Measurements from ENCODE around the gene ISYNA1.
A peak's percentile ranks its signal among the peaks of the same experiment; 100 is the strongest.
"Not testable (repeated sequence)": the region's sequence is repeated elsewhere in the genome, so short reads cannot be mapped to it uniquely, and the experiment has no call there.

The ISYNA1 gene

DNA sequence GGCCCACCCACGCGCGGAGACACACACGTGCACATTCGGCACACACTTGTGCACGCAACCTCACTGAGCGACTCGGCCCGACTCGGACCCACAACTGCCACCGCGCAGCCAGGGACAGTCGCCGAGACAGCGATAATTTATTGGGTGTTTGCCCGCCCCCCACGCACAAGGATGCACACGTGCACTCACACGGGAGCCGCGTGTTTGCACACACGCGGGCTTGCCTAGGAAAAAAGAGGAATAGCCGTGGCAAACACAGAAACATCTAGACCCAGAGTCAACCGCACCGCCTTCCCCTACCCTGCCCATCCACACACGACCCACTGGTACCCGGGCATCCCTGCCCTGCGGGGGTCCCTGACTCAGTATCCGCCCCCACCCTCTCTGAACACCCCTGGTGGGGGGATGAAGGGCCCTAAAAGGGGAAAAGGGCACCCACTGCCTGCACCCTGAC is 19.9 kb downstream of the ISYNA1 start:
- DNase-seq: no peak

DNA sequence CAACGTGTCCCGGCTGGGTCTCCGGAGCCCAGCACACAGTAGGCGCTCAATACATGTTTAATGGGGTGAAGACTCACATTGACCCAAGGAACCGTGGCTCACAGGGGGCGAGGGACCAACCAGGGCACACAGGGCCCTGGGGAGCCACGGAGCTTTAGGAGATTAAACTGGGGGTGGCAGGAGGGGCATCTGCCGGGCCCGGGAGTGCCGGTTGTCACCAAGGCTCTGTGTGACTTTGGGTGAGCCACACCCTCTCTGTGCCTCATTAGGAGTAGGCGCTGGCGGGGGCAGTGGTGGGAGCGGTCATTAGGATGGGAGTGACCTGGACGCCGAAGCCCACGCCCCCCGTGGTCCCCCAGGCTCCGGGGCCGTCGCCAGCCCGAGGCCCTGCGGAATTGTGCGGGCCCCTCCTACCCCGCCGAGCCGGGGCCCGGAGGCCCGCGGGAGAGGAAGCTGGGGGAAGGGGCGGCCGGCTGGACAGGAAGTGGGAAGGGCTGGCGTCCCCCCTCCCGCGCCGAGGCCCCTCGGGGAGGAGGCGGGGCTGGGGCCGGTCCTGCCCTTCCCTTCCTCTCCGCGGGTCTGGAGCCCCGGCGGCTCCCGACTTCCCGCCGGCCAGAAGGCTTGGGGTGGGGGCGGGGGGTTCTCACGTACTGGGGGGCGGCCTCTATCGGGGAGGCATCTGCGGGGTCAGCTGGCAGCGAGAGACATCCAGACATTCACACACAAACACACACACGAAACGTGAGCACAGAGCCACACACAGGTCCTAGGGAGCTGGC is 20.5 kb downstream of the ISYNA1 start:
- DNase-seq: no peak

DNA sequence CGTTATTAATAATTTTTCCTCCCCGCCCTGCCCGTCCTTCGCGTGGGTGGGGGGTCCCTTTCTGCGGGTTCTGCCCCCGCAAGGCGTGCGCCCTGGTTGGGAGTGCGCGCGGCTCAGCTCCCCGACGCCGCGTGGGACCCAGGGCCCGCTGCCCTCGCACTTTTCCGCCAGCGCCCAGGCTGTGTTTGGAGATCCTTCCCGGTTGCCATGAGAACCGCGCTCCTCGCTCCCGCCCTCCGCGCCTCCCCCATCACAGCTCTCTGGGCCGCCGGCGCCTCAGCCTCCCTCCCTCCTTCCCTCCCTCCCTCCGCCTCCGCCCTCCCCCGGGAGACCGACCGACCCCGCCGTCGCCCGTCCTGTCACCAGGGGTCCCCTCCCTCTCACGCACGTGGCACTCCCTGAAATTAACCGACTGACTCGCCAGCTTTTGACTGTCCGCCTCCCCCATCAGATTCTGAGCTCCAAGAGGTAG is 21.1 kb downstream of the ISYNA1 start:
- DNase-seq: peak; percentile 43

DNA sequence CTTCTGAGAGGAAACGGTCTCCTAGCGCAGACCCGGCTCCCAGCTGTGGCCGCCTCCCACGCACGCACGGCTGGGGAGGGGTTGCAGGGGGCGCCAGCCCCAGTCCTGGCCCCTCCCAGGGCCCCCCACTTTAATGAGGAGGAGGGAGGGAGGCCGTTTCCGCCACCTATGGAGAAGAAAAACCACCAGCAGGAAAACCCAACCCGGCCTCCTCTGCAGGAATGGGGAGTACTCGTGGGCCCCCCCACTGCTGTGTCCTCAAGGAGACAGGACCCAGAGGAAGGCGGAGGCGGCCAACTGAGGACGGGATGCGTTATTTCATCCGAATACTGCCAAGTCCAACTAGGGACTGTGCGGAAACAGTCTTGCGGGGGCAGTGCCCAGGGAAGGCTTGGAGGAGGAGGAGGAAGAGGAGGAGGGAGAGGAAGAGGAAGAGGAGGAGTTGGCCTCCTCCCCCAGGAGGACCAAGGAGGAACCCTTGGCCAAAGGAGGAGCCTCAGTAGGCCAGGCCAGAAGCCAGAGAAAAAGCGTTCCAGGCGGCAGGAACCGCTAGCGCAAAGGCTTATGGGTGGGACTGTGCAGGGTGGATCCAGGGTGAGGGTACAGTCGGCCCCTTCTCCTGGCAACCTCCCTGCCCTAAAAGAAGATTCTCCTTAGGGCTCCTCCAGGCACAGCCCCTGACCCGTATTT is 22.6 kb downstream of the ISYNA1 start:
- no peak for DNase-seq

DNA sequence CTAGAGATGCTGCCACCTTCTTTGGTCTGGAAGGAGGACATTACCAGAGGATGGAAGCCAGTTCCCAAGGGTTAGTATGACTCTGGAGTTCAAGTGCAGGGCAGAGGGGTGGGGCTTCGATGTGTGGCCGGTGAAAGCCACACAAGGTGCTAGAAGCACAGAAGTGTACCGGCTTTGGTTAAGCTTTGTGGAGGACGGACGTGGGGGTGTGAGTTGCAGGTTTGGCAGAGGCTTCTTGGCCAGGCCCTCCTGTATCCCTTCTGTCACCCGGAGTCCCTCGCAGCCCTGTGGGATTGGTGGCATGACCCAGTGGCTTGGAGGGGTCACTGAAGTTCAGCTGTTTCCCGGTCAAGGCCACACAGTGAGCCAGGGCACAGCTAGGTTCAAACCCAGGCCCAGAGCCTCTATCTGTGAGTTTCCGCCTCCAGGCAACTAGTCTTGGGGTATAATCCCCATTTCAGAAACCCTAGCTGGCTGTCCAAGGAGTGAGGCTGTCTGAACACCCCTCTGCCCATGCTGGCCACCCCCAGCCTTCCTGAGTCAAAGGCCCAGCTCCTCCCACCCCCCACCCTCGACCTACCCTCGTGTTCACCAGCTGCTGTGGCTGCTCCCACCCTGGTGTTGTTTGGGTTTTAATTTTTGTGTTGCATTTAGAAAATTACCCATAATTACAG is 23.3 kb downstream of the ISYNA1 start:
- DNase-seq: no peak

DNA sequence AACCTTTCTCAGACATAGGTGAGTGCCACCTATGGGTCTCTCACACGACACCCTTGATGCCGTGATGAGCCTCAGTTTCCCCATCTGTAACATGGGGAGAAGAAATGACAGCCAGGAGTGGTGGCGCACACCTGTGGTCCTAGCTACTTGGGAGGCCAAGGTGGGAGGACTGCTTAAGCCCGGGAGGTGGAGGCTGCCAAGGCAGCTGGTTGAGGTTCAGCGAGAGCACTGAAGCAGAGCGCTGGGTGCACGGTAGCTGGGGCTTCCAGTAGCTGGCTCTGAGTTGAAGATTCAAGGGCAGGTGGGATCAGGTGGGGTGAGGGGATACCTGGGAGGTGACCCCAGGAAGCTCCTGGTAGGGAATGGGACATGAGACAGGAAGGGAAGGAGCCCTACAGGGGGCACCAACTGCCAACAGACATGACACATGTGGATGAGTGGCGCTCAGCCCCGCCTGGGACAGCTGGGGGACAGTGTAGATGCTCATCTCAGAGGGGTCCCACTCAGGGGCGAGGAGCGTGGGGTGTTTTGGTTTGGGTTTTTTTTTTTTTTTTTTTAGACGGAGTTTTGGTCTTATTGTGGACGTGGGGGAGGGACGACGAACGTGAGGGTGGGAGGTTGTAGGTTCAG is 25.2 kb downstream of the ISYNA1 start:
- no peak for DNase-seq

DNA sequence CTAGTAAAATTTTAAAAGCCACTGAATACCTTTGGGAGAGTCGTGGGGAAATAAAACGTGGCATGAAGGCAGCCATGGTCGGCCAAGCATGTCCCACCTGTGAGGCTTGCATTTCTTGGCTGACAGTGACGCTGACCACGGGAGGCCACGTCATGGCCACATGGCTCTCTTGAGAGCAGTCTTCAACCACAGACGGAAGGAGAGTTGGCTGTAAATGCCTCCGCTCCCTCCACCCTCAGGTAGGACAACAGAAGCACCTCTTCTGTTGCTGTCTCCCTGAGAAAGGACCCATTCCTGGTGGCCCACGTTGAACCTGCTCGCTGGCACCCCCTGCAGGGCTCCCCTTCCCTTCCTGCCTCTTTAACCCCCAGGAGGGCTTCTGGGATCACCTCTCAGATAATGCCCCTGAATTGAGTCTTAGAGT is 29.9 kb downstream of the ISYNA1 start:
- DNase-seq: no peak

DNA sequence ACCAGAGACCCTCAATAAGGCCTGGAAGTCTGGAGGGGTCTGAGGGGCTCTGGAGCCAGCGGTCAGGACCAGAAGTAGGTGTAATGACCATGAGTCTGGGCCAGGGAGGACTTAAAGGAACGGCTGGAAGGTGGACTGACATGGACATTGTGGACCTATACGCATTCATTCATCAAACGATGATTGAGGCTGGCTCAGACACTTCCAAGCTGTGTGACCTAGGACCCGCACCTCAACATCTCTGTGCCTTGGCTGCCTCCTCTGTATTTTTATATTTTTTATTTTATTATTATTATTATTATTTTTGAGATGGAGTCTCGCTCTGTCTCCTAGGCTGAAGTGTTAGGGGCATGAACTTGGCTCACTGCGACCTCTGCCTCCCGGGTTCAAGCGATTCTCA is 31.2 kb downstream of the ISYNA1 start:
- DNase-seq: no peak

DNA sequence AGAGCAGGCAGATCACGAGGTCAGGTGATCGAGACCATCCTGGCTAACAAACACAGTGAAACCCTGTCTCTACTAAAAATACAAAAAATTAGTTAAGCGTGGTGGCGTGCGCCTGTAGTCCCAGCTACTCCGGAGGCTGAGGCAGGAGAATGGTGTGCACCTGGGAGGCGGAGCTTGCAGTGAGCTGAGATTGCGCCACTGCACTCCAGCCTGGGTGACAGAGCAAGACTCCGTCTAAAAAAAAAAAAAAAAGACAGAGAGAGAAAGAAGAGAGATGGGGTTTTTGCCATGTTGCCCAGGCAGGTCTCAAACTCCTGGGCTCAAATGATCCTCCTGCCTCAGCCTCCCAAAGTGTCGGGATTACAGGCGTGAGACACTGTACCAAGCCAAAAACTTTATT is 32.2 kb downstream of the ISYNA1 start:
- not testable (repeated sequence) for DNase-seq

DNA sequence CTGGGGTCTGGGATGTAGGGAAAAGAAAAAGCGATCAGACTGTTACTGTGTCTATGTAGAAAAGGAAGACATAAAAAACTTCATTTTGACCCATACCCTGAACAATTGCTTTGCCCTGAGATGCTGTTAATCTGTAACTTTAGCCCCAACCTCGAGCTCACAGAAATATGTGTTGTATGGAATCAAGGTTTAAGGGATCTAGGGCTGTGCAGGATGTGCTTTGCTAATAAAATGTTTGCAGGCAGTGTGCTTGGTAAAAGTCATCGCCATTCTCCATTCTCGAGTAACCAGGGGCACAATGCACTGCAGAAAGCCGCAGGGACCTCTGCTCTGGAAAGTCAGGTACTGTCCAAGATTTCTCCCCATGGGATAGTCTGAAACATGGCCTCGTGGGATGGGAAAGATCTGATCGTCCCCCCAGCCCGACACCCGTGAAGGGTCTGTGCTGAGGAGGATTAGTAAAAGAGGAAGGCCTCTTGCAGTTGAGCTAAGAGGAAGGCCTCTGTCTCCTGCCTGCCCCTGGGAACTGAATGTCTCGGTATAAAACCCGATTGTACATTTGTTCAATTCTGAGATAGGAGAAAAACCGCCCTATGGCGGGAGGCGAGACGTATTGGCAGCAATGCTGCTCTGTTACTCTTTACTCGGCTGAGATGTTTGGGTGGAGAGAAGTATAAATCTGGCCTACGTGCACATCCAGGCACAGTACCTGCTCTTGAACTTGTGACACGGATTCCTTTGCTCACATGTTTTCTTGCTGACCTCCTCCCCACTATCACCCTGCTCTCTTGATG is 35.3 kb downstream of the ISYNA1 start:
- not testable (repeated sequence) for DNase-seq

DNA sequence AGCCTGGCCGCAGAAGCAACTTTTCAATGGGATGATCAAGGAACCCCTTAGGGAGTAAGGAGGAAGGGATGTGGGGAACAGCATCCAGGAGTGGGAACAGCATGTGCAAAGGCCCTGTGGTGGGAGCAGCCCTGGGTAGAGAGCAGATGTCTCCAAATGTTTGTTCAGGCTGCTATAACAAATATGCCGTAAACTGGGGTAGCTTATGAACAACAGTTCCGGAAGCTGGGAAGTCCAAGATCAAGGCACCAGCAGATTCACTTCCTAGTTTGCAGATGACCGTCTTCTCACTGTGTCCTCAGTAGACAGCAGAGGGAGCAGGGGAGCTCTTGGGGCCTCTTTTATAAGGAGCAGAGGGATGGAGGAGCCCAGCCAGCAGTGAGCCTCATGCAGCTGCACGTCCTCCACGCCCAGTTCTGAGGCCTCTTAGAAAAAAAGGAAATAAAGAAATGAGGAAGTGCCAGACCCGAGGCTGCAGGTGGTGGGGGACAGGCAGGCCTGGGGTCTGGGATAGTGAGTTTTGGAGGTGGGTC is 36.3 kb downstream of the ISYNA1 start:
- DNase-seq: no peak

DNA sequence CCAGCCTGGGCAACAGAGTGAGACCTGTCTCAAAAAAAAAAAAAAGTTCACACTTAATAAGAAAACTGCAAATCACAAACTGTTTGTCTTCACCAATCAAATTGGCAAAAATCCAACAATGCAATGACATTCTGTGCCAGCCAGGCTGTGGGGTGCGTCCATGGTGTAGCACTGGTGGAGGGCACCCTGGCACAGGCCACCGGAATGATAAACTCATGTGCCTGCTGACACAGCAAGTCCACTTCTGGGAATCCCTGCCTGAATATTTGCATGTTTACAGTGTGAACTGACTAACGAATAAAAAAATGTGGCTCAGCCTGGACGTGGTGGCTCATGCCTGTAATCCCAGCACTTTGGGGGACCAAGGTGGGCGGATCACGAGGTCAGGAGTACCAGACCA is 38.9 kb downstream of the ISYNA1 start:
- DNase-seq: no peak

DNA sequence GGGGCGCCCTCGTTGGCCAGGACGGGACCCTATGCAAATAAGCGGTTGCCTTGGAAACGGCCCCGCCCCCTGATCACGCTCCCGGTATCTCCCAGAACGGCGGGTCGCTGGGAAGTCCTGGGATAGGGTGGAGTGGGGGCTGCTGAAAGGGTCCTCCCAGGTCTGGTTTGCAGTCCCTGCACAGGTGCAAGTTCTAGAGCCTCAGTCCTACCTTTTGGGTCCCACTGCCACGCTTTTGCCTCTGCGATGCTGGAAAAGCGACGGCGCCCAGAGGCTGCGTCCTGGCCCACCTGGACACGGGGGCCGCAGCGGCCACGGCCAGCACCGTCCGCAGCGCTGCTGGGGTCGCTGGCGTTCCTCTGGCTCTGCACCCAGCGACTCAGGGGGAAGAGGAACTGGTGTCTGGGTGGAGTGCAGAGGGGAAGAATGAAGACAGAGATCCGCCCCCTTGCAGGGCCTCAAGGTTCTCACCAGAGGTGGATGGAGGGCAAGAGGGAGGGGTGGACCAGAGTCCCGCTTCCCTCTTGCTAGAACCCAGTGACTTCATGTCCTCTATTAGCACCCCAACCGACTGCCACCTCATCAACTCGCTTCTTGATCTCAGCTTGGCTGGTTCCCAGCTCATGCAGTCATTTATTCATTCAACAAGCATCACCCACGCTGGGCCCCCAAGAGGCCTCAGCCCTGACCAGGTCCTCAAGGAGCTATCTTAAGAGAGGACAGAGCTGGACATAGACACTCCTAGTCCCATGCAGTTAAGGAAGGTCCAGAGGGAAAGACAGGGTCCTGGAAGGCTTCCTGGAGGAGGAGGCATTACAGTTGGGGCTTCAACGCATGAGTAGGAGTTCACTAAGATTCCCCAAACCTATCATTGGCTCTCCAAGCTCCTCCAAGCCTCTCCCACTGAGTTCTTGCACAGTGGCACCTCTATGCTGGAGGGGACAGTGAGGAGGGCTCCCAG is 40.4 kb downstream of the ISYNA1 start, which contains the start of gene LRRC25:
Gene LRRC25, minus strand, starts transcription at position 381 of the 961 bp plus-strand sequence. CDS start 659 bp downstream, outside the sequence.
- no peak for DNase-seq

DNA sequence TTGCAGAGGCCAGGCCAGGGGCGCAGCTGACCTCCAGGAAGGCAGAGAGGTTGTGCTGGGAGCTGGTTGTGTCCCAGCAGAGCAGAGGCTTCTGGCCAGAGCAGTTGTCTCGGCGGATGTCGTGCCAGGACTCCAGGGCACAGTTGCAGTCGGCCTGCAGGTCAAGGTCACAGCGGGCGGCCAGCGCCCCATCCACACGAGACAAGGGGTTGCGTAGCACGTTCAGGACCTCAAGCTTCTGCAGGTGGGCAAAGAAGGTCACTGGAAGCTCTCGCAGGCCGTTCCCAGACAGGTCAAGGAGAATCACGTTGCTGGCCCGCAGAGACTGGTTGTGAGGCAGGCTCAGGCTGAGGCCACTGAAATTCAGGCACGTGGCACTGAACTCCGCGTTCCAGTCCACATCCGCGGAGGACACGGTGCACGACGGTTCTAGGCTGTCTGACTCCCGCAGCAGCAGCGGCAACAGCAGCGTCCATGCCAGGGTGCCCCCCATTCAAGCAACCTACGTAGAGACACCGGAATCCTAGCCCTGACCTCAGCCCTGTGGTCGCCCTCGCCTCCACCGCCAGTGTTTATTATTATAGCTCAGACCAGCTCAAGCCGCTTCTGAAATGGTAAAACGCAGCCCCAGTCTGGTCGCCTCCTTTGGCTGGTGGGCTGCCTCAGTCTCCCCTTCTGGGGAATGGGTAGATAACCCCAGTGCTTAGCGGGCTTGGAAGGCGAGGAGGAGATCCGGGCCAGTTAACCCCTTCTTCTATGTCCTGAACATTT is 41.3 kb downstream of the ISYNA1 start:
- DNase-seq: no peak

DNA sequence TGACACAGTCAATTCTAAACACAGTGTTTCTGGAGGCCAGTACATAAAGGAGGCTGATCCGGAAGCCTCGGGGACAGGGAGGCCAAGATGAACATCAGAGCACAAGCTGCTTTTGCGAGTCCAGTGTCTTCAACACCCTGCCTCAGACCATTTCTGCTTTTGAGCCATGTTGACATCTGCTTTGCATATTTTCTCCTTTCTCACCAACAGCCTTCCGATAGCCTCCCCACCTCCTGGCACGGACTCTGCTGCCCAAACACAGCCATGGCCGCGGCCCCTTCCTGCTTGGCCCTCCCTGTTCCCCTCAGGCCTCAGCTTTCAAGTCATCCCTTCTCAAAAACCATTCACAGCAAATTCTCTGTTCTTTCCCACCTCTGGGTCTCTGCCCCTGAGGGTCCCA is 44.1 kb downstream of the ISYNA1 start:
- DNase-seq: no peak

DNA sequence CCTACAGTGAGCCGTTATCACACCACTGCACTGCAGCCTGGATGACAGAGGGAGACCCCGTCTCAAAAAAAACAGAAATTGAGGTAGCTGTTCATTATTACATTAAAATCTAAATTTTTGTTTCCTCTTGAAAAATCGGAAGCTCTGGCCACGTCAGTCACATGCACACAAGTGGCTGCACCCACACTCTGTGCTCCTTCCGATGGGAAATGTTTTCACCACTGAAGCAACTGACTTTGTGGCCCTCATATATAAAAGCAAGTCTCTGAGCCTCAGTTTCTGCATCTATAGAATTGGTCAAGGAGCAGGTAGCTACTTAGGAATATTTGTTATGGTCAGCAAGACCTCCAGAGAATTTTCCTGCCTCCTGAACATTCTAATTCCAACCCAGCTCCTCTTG is 45.0 kb downstream of the ISYNA1 start:
- no peak for DNase-seq

DNA sequence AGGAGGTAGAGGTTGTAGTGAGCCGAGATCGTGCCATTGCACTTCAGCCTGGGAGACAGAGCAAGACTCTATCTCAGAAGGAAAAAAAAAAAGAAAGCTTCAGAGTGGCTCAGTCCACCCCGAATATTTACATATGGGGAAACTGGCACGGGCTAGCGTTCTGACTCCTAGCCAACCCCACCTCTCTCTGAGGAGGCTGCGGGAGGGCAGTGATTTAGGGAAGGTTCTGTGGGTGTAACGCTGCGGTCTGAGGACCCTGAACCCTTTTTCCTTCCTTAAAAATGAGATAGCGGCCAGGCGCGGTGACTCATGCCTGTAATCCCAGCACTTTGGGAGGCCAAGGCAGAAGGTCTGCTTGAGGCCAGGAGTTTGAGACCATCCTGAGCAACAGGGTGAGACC is 45.5 kb downstream of the ISYNA1 start:
- no peak for DNase-seq

DNA sequence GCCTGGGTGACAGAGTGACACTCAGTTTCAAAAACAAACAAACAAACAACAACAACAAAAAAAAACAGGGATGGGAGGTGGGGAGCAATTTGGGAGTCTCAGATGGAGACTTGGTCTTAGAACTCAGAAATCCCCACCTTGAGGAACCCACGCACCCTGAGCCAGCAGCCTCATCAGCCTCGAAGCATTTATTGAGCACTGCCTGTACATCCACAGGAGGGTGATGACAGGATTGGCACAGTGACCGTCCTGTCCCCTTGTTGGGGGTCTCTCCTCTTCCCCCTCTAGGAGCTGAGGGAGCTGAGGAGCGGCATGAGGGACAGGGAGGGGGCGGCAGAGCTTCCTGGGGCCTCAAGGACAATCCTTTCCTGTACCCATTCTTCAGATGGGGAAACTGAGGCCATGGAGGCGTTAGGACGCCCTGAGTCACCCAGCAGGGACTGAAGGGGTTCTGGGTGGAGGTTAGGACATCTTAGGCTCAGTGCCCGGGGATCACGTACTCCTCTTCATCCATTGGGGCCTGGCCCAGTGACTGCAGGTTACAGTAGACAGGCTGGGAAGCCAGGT is 46.3 kb downstream of the ISYNA1 start:
- no peak for DNase-seq

DNA sequence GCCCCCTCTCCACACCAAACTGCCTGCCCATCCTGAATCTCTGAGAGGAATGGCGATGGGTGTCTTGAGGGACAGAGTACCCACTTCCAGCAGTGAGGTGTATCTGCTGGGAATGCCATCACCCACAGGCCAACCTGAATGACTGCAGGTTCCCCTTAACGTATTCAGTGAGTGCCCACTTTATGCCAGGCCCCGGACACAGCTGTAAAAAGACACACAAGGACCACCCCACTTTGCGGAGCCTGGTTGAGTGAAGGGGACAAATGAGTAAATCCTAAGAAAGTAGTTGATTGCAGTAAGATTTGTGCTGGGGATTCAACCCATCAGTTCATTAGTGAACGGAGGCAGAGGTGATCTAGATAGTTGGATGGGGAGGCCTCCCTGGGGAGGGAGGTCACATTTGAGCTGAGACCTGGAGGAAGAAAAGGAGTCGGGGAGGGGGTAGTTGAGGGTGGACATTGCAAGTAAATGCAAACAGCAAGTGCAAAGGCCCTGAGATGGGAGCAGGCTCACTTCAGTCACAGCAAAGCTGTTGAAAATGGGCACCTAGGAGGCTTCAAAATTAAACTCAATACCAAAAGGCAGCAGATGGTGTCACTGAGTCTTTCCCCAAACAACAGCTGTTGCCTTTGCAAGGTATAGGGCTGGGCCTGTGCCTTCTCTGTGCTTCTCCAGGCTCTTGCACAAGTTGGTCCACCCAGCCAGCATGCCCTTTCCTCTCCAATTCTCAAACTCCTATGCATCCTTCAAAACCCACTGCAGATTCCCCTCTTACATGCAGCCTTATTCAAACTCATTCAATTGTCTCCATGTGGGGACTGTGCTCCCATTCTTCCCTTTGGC is 47.6 kb downstream of the ISYNA1 start:
- peak; percentile 72 for DNase-seq

All from NCI-H524 treated with DMSO at 0.1 percent for 48 hours (cell line).